Activated effector memory CD4-positive, alpha-beta T cell treated with Interleukin-2 at 50 U/mL for 16 hours (primary cell): ENCODE measurements around the gene TMEM232.

Experiments used
- DNase-seq: peaks from one replicate; pipeline ENCODE4 v3.0.0-alpha.2; 2020

TMEM232 gene

GRCh38 chr5:110383231-110383630, 343.2 kb downstream of the TMEM232 start:
- DNase-seq, result no peak

GRCh38 chr5:110377943-110378342, 348.5 kb downstream of the TMEM232 start:
- no peak for DNase-seq

GRCh38 chr5:110377361-110377760, 349.1 kb downstream of the TMEM232 start:
- no peak for DNase-seq

GRCh38 chr5:110376281-110376951, 350.1 kb downstream of the TMEM232 start:
- no peak for DNase-seq

- DNase-seq, result no peak
These were observed 354.8 kb downstream of the TMEM232 start for GRCh38 chr5:110371725-110372041.

GRCh38 chr5:110371011-110371724, 355.3 kb downstream of the TMEM232 start:
- DNase-seq, result no peak
